Measurements from ENCODE around the gene TFAP2D. TPM values are rescaled to one million over a fixed set of nuclear protein-coding genes. Genes with fewer than 3 reads are reported as not detected.

The TFAP2D gene
- total and polyA plus RNA-seq, 8 donors: not detected

DNA sequence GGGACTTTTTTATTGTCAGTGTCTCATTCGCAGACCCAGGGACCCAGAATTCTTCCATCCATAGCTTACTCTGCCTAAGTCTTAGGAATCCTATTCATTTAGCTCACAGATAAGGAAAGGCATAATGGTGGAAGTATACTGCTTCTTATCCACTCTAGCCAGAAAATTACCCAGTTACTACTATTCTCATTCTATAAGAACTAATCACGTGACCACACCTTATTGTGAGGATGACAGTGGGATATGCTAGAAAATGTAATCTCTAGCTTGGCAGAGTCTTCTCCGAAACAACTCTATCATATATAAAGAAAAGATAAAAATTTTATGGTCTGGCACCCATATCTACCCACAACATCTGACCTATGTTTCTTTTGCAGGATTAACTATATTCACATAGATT lies 21.2 kb downstream of the TFAP2D start:
- H3K9me3 ChIP-seq: no peaks in the 10 kb centered on the region
- ATAC-seq: no peak
- no peak overlapping the region for H3K27ac ChIP-seq
- no peak for TF ChIP-seq CTCF (IDR thresholded peaks at IDR 0.05)
- H3K4me3 ChIP-seq: no peak overlapping the region
- no peak for DNase-seq
- no peaks in the 10 kb centered on the region for H3K36me3 ChIP-seq
- intact Hi-C loops (cut with DNase I): no loop called here
- no peaks in the 10 kb centered on the region for H3K27me3 ChIP-seq
- FAIRE-seq: no peak
- 46 to 72% methylated on average over 3 of the region's 3 CpGs for WGBS, 2 donors
- H3K4me1 ChIP-seq: no peaks in the 10 kb centered on the region

DNA sequence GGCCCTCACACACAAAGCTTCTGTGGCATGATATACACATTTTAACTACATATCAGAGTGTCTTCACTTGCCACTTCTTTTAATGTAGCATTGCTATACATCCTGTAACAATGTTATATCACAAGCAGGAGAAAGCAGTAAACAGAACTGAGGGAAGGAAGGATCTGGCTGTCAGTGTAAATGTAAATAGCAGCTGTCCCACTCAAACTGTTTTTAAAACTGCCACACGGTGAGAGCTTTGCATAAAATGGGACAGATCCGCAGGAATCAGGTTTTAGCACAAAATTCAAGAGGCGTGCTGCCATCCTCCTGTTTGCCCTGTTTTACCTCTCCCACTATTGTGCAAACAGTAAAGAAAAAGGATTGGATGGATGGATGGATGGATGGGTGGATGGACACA lies 28.8 kb downstream of the TFAP2D start:
- Histone ChIP-seq H3K4me3 (no peak overlapping the region), H3K36me3 (no peaks in the 10 kb centered on the region), H3K4me1 (no peaks in the 10 kb centered on the region), H3K27me3 (no peaks in the 10 kb centered on the region), H3K9me3 (no peaks in the 10 kb centered on the region), H3K27ac (no peak overlapping the region)
- WGBS, 2 donors: 26 to 36% methylated on average over 3 of the region's 3 CpGs
- no peak for ATAC-seq
- intact Hi-C loops (cut with DNase I): no loop called here
- no peak for DNase-seq
- no peak for FAIRE-seq
- no peak for TF ChIP-seq CTCF (IDR thresholded peaks at IDR 0.05)

- WGBS, 2 donors: 23 to 36% methylated on average over 3 of the region's 3 CpGs
These were observed 31.6 kb downstream of the TFAP2D start for GRCh38 chr6:50744976-50745375.

DNA sequence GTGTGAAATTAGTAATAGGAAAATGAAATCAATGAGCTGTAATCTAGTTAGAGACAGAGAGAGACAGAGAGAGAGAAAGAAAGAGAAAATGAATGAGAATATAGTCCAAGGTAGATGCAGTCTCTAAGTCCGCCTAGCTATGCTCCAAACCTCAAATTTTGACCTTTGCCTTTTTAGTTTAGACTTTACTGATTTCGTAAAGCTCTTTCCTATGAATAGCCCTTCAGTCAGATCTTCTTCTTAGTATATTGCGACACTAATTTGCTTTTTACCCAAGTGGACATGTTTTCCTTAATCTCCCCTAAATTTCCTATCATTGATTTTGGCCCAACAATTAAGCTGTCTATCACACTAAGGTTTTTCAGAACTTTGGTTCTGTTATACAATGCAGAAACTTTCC lies 49.5 kb downstream of the TFAP2D start:
- no peak for ATAC-seq
- DNase-seq: no peak
- no peak for TF ChIP-seq CTCF (IDR thresholded peaks at IDR 0.05)
- no peaks in the 10 kb centered on the region for H3K9me3 ChIP-seq
- no peak overlapping the region for H3K27ac ChIP-seq
- H3K4me1 ChIP-seq: no peaks in the 10 kb centered on the region
- no peaks in the 10 kb centered on the region for H3K27me3 ChIP-seq
- H3K4me3 ChIP-seq: no peak overlapping the region
- intact Hi-C loops (cut with DNase I): no loop called here
- 59 to 72% methylated on average over 3 of the region's 3 CpGs for WGBS, 2 donors
- H3K36me3 ChIP-seq: no peaks in the 10 kb centered on the region
- no peak for FAIRE-seq

More at GRCh38 chr6:50744976-50745375, 31.6 kb downstream of the TFAP2D start:
- H3K27me3 ChIP-seq: no peaks in the 10 kb centered on the region
- FAIRE-seq (no peak), ATAC-seq (no peak), DNase-seq (no peak)
- TF ChIP-seq CTCF (IDR thresholded peaks at IDR 0.05): no peak
- intact Hi-C loops (cut with DNase I): no loop called here
- no peaks in the 10 kb centered on the region for H3K4me1 ChIP-seq
- H3K36me3 ChIP-seq: no peaks in the 10 kb centered on the region
- H3K4me3 ChIP-seq: no peak overlapping the region
- no peak overlapping the region for H3K27ac ChIP-seq
- H3K9me3 ChIP-seq: no peaks in the 10 kb centered on the region

DNA sequence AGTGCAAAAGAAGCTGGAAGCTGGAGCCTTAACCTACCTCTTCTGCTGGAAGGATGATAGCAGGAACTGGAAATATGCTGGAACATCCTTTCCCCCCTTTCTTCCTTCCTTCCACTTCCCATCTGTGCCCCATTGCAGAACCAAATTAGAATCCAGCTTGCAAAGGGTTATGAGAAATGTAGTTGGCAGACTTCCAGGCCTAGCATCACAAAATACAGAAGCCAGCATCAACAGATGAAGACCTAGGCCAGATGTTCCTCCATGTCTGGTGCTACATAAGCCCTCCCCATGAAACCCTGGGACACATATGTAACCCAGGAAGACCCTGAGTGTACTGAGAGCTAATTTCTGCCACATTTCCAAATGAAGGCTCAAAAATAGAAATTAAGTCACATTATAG lies 65.4 kb downstream of the TFAP2D start:
- no peak overlapping the region for H3K4me3 ChIP-seq
- H3K27ac ChIP-seq: no peak overlapping the region
- no peak for DNase-seq
- H3K27me3 ChIP-seq: peaks cover 0 to 3% (median 0%) of the 10 kb centered on the region in 4 donors
- H3K9me3 ChIP-seq: no peaks in the 10 kb centered on the region
- no peaks in the 10 kb centered on the region for H3K36me3 ChIP-seq
- TF ChIP-seq CTCF (IDR thresholded peaks at IDR 0.05): no peak
- no peak for ATAC-seq
- H3K4me1 ChIP-seq: no peaks in the 10 kb centered on the region
- intact Hi-C loops (cut with DNase I): no loop called here
- FAIRE-seq: no peak

Measured in pancreas (tissue), 10 donors.